Measurements from ENCODE around the gene CCDC107.

The CCDC107 gene

DNA sequence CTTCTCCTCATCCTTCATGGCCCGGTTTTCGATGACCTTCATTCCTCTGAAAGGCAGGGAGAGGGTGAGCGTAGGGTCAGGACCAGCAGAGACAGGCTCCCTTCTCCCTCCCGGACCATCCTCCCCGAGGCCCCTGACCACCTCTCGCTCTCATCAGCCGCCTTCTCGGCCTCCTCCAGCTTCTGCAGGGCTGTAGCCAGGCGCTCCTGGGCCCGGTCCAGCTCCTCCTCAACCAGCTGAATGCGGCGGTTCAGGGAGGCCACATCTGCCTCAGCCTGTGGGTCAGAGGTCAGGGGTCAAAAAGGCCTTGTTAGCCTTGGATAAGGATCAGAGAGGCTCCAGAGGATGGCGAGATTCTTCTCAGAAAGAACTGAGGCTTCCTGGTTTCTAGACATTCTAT lies 27.4 kb downstream of the CCDC107 start:
- TF ChIP-seq, protein P1, sequence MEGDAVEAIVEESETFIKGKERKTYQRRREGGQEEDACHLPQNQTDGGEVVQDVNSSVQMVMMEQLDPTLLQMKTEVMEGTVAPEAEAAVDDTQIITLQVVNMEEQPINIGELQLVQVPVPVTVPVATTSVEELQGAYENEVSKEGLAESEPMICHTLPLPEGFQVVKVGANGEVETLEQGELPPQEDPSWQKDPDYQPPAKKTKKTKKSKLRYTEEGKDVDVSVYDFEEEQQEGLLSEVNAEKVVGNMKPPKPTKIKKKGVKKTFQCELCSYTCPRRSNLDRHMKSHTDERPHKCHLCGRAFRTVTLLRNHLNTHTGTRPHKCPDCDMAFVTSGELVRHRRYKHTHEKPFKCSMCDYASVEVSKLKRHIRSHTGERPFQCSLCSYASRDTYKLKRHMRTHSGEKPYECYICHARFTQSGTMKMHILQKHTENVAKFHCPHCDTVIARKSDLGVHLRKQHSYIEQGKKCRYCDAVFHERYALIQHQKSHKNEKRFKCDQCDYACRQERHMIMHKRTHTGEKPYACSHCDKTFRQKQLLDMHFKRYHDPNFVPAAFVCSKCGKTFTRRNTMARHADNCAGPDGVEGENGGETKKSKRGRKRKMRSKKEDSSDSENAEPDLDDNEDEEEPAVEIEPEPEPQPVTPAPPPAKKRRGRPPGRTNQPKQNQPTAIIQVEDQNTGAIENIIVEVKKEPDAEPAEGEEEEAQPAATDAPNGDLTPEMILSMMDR (IDR thresholded peaks at IDR 0.05; ENCODE audit: low read depth, low read length), result no peak
- DNase-seq (ENCODE audit: low read depth in 2 of 2), result no peak
- no peak overlapping the region for H3K4me3 ChIP-seq (replicated peaks in 1 of 2; ENCODE audit: low read depth in 2 of 2, low read length in 2 of 2)

DNA sequence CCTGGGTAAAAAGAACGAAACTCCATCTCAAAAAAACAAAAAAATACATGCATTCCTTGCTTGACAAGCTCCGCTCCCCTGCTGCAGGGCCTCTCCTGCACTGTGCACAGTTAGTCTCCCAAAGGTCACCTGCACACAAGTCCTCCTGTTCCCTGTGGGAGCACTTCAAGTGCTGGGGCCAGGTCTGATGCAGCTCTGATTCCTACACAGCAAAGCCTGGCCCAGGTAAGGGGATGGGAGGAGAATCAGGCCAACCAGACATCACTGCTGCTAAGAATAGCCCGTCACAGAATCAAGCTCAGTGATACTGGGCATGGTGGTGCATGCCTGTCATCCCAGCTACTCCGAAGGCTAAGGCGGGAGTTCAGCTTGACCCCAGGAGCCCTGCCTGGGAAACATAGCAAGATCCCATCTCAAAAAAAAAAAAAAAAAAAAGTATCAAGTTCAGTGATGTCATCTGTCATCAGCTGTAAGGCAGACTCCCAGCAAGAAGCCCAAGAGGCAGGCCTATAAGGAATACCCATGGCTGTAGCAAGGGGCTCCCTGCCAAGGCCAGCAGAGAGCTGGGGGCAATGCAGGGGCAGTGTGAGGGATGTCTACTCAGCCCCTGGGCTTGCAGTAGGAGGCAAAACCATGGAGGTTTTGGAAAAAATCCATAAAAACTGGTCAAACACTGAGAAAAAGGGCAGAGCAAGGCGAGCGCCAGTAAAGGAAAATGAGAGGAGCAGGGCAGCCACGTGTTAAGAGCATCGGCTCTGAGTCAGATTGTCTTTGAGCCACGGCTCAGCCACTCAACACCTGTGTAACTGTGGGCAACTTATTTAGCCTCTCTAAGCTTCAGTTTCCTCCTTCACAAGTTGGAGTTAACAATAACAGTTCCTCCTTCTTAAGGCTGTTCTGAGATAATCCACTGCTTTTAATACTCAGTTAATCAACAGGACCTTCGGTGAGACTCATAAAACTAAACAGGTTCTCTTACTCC lies 28.4 kb downstream of the CCDC107 start:
- DNase-seq (ENCODE audit: low read depth in 2 of 2), result peak; percentile 43 to 74
- TF ChIP-seq, protein P1 (IDR thresholded peaks at IDR 0.05; ENCODE audit: low read depth, low read length), result no peak
- peak overlapping the region; percentile 3 to 73 for H3K4me3 ChIP-seq (replicated peaks in 1 of 2; ENCODE audit: low read depth in 2 of 2, low read length in 2 of 2)

DNA sequence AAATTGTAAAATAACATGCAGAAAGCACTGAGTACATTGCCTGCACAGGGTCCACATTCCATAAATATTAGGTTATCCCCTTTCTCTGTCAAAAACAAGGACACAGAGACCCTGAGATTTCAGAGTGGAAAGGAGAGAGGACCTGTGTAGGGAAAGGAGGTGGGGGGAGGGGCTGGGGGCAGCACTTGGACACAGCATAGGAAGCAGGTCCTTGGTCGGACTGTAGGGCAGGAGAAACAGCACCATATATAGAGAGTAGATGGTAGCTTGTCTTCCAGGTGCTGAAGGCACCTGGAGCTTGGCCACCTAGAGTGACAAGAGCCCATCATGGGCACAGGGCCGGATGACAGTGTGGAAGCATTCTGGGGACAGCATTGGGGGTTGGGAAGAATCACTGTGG lies 29.2 kb downstream of the CCDC107 start:
- TF ChIP-seq, protein P1 (IDR thresholded peaks at IDR 0.05; ENCODE audit: low read depth, low read length), result no peak
- H3K4me3 ChIP-seq (replicated peaks in 1 of 2; ENCODE audit: low read depth in 2 of 2, low read length in 2 of 2), result peak overlapping the region; percentile 73 to 77
- DNase-seq (ENCODE audit: low read depth in 2 of 2), result no peak

DNA sequence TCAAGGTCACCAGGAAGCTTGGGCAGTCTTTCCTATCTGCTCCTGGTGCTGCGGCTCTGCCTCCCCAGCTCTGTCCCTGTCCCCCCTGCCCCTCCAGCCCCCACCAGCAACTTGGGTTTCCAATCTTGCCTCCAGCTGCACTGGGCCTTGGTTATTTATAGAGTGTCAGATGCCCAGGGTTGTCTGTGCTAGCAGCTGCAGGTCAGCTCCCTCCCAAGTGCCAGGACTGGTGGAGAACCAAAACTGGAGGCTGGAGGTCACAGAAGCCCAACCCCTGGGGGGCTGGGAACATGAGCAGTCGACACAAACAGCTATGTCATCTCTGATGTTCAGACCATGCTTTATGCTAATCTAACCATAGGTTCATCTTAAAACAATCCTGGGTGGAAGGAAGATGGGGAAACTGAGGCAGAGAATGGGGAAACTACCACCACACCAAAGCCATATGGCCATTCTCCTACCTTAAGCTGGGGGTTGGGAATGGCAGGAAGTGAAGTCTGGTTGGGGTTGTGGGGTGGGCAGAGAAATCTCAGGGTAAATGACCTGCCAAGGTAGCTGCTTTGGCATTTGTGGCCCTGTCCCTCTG lies 30.0 kb downstream of the CCDC107 start:
- no peak for DNase-seq (ENCODE audit: low read depth in 2 of 2)
- peak overlapping the region; percentile 73 to 77 for H3K4me3 ChIP-seq (replicated peaks in 1 of 2; ENCODE audit: low read depth in 2 of 2, low read length in 2 of 2)
- TF ChIP-seq, protein P1 (IDR thresholded peaks at IDR 0.05; ENCODE audit: low read depth, low read length), result no peak

DNA sequence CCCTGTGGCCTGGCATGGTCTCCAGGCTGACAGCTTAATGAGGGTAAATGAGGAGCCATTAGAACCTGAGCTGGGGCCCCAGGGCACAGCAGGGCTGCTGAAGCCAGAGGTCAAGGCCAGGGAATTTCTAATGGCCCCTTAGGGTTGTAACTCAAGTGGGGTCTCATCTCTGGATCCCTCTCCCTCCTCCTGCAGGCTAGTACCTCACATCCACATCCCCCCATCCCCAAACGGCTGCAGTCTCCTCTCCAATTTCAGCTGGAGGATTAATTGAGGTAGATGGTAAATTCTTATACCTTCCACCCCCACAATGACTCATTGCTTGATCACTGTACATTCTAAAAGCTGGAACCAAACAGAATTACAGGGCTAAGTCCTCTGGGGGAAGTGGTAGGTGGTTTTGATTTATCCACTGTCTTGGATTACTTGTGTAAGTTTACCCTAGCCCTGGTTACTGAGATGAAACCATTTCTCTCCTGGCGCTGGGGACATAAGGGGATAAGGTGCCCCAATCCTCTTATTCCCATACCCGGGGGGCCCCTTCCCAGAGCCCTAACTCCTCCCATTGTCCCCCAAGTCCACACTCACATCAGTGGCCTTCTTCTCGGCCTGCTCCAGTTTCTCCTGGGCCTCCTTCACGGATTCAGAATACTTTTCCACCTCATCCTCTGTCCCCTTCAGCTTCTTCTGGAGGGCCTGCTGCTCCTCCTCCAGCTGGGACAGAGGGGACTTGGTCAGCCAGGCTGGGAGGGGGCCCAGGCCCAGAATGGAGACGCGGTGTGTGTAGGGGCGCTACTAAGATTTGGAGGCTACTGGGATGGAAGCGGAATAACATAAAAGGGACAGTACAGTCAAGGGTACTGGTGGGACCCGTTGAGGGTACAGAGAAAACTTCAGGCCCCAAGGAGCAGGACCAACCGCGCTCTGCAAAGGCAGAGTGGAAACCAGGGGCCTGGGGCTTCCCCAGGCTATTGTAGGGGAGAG lies 30.8 kb downstream of the CCDC107 start:
- TF ChIP-seq, protein P1 (IDR thresholded peaks at IDR 0.05; ENCODE audit: low read depth, low read length), result no peak
- DNase-seq (ENCODE audit: low read depth in 2 of 2), result peak; percentile 72 to 82
- H3K4me3 ChIP-seq (replicated peaks in 1 of 2; ENCODE audit: low read depth in 2 of 2, low read length in 2 of 2), result peak overlapping the region; percentile 73 to 77

All from cardiac fibroblast (primary cell).